HEK293T (cell line): ENCODE results near the gene STARD13.

Experiments used
- CTBP1 ChIP-seq: fragments of 450-650 bp; IDR thresholded peaks from 2 replicates; pipeline ENCODE4 v1.6.1; 2016; ENCODE audit warnings: borderline replicate concordance
- ELF4 ChIP-seq: fragments of 450-650 bp; IDR thresholded peaks from 2 replicates; pipeline ENCODE4 v1.6.1; 2017; ENCODE audit warnings: antibody characterized with exemption
- FOXA1 ChIP-seq: fragments of 450-650 bp; IDR thresholded peaks from 2 replicates; pipeline ENCODE4 v1.6.1; 2016; ENCODE audit warnings: mild to moderate bottlenecking
- FOXK2 ChIP-seq: fragments of 450-650 bp; IDR thresholded peaks from 2 replicates; pipeline ENCODE4 v1.6.1; 2016; ENCODE audit warnings: mild to moderate bottlenecking
- FOXM1 ChIP-seq: fragments of 450-650 bp; IDR thresholded peaks from 2 replicates; pipeline ENCODE4 v1.6.1; 2017; ENCODE audit warnings: mild to moderate bottlenecking, borderline replicate concordance
- HDGF ChIP-seq: fragments of 450-650 bp; IDR thresholded peaks from 2 replicates; pipeline ENCODE4 v1.6.1; 2017; ENCODE audit warnings: antibody characterized with exemption, borderline replicate concordance
- NFRKB ChIP-seq: fragments of 450-650 bp; IDR thresholded peaks from 2 replicates; pipeline ENCODE4 v1.6.1; 2016; ENCODE audit warnings: mild to moderate bottlenecking, moderate library complexity
- SP1 ChIP-seq: fragments of 450-650 bp; IDR thresholded peaks from 2 replicates; pipeline ENCODE4 v1.6.1; 2017
- SUZ12 ChIP-seq: fragments of 450-650 bp; IDR thresholded peaks from 2 replicates; pipeline ENCODE4 v1.6.1; 2016; ENCODE audit warnings: mild to moderate bottlenecking
- TARDBP ChIP-seq: fragments of 450-650 bp; IDR thresholded peaks from 2 replicates; pipeline ENCODE4 v1.6.1; 2016
- ZNF384 ChIP-seq: fragments of 450-650 bp; IDR thresholded peaks from 2 replicates; pipeline ENCODE4 v1.6.1; 2016
- TF ChIP-seq, protein P1 (sequence below): fragments of 450-650 bp; IDR thresholded peaks from 2 replicates; pipeline ENCODE4 v1.6.1; 2016

DNA sequence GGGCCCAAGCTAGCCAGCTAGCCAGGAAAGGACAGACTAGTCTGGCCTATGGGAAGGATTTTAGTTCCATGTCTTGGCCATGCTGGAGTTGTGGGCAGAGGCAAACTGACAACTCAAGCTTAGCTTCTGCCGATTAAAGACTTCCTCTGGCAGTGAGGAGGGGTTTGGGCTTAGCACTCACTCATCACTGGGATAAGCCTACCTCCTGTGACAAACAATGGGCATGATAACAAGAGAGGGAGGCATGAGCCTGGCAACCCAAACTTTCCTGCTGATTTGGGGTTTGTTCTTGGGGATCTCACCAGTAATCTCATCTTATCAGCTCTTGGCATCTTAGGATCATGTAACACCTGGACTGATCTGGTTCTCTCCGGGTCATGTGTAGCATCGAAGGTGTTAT, 185.7 kb downstream of the STARD13 start:
- TF ChIP-seq SUZ12 = no peak
- TF ChIP-seq TARDBP = no peak
- no peak for TF ChIP-seq NFRKB
- no peak for TF ChIP-seq SP1
- TF ChIP-seq HDGF = no peak
- no peak for TF ChIP-seq FOXK2
- no peak for TF ChIP-seq CTBP1
- no peak for TF ChIP-seq ELF4
- no peak for TF ChIP-seq ZNF384
- TF ChIP-seq, protein P1, sequence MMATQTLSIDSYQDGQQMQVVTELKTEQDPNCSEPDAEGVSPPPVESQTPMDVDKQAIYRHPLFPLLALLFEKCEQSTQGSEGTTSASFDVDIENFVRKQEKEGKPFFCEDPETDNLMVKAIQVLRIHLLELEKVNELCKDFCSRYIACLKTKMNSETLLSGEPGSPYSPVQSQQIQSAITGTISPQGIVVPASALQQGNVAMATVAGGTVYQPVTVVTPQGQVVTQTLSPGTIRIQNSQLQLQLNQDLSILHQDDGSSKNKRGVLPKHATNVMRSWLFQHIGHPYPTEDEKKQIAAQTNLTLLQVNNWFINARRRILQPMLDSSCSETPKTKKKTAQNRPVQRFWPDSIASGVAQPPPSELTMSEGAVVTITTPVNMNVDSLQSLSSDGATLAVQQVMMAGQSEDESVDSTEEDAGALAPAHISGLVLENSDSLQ = no peak
- no peak for TF ChIP-seq FOXA1
- no peak for TF ChIP-seq FOXM1
